K562 (cell line): ENCODE measurements around the gene TOMM22. TPM values are rescaled to one million over a fixed set of nuclear protein-coding genes. Genes with fewer than 3 reads are reported as not detected.

Source experiments
- BCL6 ChIP-seq: fragments of 250-450 bp; sonication (Bioruptor Pico); IDR thresholded peaks from 2 replicates; pipeline ENCODE4 v1.4.0; 2020
- CREB3L1 ChIP-seq: fragments of 450-650 bp; IDR thresholded peaks from 2 replicates; pipeline ENCODE4 v1.6.1; 2014; ENCODE audit warnings: low read depth, mild to moderate bottlenecking, moderate library complexity, borderline replicate concordance
- HLTF ChIP-seq: fragments of 450-650 bp; IDR thresholded peaks from 2 replicates; pipeline ENCODE4 v1.6.1; 2016
- MXD1 ChIP-seq: fragments of 250-450 bp; sonication (Bioruptor Pico); IDR thresholded peaks from 2 replicates; pipeline ENCODE4 v1.8.0; 2021; ENCODE audit warnings: borderline replicate concordance, mild to moderate bottlenecking, moderate library complexity; ENCODE audit not compliant: poor library complexity, severe bottlenecking
- REST ChIP-seq, 2 experiments: fragments of 450-650 bp; formaldehyde crosslinking in 1 of 2; IDR thresholded peaks; 2 replicates each; pipeline versions ENCODE4 v1.4.0 to v1.6.1; 2014 to 2020; ENCODE audit warnings: mild to moderate bottlenecking in 2 of 2, borderline replicate concordance in 1 of 2, low read depth in 1 of 2
- TBP ChIP-seq: optimal IDR thresholded peaks from 2 replicates; pipeline ENCODE3; 2011; ENCODE audit warnings: low read depth, low read length, improper control_type of control experiment
- USF1 ChIP-seq: sonication (generic); formaldehyde crosslinking; IDR thresholded peaks from 2 replicates; pipeline ENCODE4 v1.9.0; 2022; ENCODE audit warnings: mild to moderate bottlenecking, missing genetic modification reagents
- ZBTB11 ChIP-seq, 3 experiments: fragments of 200-800 bp in 1 of 3; fragments of 250-450 bp in 1 of 3; fragments of 450-650 bp in 1 of 3; sonication (Bioruptor Pico) in 1 of 3; sonication (Bioruptor generic) in 1 of 3; formaldehyde crosslinking in 1 of 3; IDR thresholded peaks; 2 replicates each; pipeline versions ENCODE4 v1.6.1 to v1.8.0; 2016 to 2022; ENCODE audit warnings: mild to moderate bottlenecking in 2 of 3, missing genetic modification characterization in 2 of 3, missing compliant biosample characterization in 1 of 3, moderate library complexity in 1 of 3
- ZNF165 ChIP-seq: fragments of 250-450 bp; sonication (Bioruptor Pico); IDR thresholded peaks from 2 replicates; pipeline ENCODE4 v1.4.0; 2020; ENCODE audit warnings: borderline replicate concordance
- ZNF699 ChIP-seq: fragments of 250-450 bp; sonication (Bioruptor Pico); IDR thresholded peaks from 2 replicates; pipeline ENCODE4 v1.8.0; 2021; ENCODE audit warnings: mild to moderate bottlenecking, moderate library complexity; ENCODE audit not compliant: insufficient replicate concordance
- polyA plus RNA-seq, 8 experiments: library from polyadenylated mRNA; depleted of rRNA in 4 of 8; stranded (reverse) in 5 of 8; unstranded in 3 of 8; fragments of >200 nt; fragmentation: Nextera tagmentation in 2 of 8; fragmentation: Illumina TruSeq in 1 of 8; extraction: Ambion mirVana in 2 of 8; extraction: Trizol in 1 of 8; gene quantifications; 2 replicates each; pipeline versions ENCODE4 v1.2.1 to v1.2.3, GENCODE V29; 2011 to 2014; ENCODE audit warnings: inconsistent platforms in 1 of 8, missing spikeins in 1 of 8
- total RNA-seq, 7 experiments: library from RNA; depleted of rRNA in 6 of 7; stranded (reverse); fragments of >200 nt in 6 of 7; fragmentation: Illumina TruSeq in 2 of 7; extraction: Trizol in 2 of 7; gene quantifications; 2 replicates each; pipeline versions ENCODE4 v1.2.1 to v1.2.3, GENCODE V29; 2011 to 2021; ENCODE audit warnings: low replicate concordance in 1 of 7

The TOMM22 gene
- total and polyA plus RNA-seq, 9 of the 15 experiments (the other 6 are each of a cell fraction or from before 2014, with no cell fraction given), result 25.8 to 108 (median 73.8) TPM

- TF ChIP-seq CREB3L1, result peak; percentile 48; the same call in 1 of the 2 replicates
- TF ChIP-seq BCL6 (CRISPR knock-in tag), result no peak
- peak; percentile 23; the same call in 1 of the 2 replicates for TF ChIP-seq REST (IDR thresholded peaks at IDR 0.05; ENCODE audit: borderline replicate concordance)
- no peak for TF ChIP-seq REST (CRISPR knock-in tag; IDR thresholded peaks at IDR 0.05; ENCODE audit: low read depth)
- no peak for TF ChIP-seq ZNF165
- TF ChIP-seq MXD1 (CRISPR knock-in tag), result no peak
- TF ChIP-seq HLTF, result no peak
- TF ChIP-seq ZBTB11 (CRISPR knock-in tag; IDR thresholded peaks at IDR 0.05), result peak; percentile 31 to 92 (median 81); a peak in 5 of 6 replicates
- no peak for TF ChIP-seq ZNF699 (CRISPR knock-in tag)
- peak; percentile 78 for TF ChIP-seq TBP
- TF ChIP-seq USF1 (CRISPR knock-in tag), result no peak
Measured at GRCh38 chr22:38681582-38682335, at the start of gene TOMM22 (continued).
